Epithelial cell of esophagus (primary cell): ENCODE results near the gene ELMO3.

Experiments used
- DNase-seq: peaks from one replicate; pipeline ENCODE4 v3.0.0; 2010; ENCODE audit warnings: low read depth
- H3K4me3 ChIP-seq: 2 replicates; pipeline ENCODE4 v1.5.1; 2011; ENCODE audit warnings: mild to moderate bottlenecking, low read length, control low read depth
- TF ChIP-seq, protein P1 (sequence below): IDR thresholded peaks from 2 replicates; pipeline ENCODE4 v1.5.1; 2011; ENCODE audit warnings: low read depth, mild to moderate bottlenecking, low read length, control low read depth, inconsistent platforms; ENCODE audit not compliant: insufficient read depth; ENCODE audit errors: missing control alignments

ELMO3 gene

DNA sequence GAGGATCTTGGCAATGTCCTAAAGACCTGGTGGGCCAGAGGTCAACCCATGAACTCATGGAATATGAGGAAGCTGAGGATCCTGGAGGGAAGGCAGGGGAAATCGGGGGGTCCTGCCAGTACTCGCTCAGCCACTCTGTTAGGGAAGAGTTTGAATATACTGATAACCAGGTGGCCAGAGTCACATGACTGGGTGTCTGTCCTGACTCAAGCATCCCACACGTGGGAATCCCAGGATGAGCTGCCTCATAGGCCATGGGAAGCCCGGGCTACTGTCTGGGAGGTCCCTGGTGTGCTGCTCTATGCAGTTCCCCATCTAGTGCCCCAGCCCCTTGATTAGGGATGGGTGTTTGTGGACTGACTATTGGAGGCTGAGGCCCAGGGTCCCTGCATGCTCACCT, 10.6 kb upstream of the ELMO3 start:
- TF ChIP-seq, protein P1, sequence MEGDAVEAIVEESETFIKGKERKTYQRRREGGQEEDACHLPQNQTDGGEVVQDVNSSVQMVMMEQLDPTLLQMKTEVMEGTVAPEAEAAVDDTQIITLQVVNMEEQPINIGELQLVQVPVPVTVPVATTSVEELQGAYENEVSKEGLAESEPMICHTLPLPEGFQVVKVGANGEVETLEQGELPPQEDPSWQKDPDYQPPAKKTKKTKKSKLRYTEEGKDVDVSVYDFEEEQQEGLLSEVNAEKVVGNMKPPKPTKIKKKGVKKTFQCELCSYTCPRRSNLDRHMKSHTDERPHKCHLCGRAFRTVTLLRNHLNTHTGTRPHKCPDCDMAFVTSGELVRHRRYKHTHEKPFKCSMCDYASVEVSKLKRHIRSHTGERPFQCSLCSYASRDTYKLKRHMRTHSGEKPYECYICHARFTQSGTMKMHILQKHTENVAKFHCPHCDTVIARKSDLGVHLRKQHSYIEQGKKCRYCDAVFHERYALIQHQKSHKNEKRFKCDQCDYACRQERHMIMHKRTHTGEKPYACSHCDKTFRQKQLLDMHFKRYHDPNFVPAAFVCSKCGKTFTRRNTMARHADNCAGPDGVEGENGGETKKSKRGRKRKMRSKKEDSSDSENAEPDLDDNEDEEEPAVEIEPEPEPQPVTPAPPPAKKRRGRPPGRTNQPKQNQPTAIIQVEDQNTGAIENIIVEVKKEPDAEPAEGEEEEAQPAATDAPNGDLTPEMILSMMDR: no peak
- H3K4me3 ChIP-seq: no peak overlapping the region
- no peak for DNase-seq

DNA sequence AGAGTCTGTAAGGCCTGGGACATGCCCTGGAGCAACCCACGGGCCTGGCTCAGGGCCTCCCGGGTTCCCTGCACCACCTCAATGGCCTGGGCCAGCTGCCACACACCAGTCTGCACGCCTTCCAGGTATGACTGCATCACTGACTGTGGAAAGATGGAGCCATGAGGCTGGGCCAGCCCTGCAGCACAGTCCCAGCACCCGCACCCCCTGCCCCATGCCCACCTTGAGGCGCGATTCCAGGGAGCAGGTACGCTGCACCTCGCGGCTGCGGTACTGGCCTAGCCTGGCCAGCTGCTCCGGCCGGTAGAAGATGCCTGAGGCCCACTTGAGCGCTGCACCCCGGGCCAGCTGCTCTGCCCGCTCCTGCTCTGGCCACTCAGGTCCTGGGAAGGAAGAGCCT, 10.1 kb upstream of the ELMO3 start:
- TF ChIP-seq, protein P1: no peak
- DNase-seq: no peak
- H3K4me3 ChIP-seq: no peak overlapping the region

DNA sequence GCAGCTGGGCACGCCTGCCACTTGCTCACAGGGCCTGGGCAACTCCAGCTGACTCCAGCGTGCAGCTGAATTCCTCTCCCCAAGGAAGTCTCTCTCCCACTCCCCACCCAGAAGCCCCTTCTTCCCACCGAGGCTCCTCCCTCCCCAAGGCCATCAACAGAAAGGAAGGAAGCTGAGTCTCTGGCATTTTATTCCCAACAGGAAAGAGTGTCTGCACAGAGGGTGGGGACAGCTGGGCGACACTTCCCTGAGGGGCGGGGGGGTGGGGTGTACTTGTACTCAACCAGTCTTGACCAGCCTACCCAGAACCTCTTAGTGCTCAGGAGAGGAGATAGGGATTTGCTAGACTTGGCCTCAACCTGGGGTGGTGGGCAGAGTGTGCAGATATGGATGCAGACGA, 8.9 kb upstream of the ELMO3 start, which contains the start of gene EXOC3L1:
Gene EXOC3L1, minus strand, starts transcription at position 96 of the 400 bp plus-strand sequence. CDS start 460 bp downstream, outside the sequence.
- H3K4me3 ChIP-seq: no peak within 1 kb of the TSS
- DNase-seq: no peak
- TF ChIP-seq, protein P1: no peak

DNA sequence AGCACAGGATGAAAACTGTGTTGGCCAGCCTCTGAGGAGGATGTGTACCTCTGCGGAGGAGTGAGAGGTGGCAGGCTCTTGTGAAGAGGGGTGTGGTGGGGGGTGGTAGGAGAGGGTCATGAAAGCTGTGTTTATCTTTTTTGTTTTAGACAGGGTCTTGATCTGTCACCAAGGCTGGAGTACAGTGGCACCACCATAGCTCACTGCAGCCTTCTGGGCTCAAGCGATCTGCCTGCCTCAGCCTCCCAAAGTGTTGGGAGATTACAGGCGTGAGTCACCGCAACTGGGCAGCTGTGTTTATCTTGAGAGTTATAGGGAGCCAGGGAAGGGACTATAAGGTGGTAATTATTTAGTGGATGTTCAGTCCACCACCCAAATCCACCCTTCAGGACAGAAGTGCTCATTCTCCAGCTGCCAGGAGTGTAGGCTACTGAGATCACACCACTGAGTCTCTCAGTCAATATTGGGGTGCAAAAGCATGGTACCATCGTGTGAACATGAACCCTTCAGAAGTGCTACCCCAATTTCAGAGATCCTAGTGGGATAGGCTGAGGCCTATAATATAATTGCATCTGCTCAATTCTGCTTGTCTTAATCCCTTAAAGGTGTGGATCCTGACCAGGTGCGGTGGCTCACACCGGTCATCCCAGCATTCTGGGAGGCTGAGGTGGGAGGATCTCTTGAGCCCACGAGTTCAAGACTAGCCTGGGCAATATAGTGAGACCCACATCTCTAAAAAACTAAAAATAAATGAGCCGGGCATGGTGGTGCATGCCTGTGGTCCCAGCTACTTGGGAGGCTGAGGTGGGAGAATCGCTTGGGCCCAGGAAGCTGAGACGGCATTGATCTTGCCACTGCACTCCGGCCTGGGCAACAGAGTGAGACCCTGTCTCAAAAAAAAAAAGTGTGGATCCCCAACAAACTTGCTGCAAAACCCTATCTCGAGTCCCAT, 8.2 kb upstream of the ELMO3 start:
- TF ChIP-seq, protein P1: no peak
- DNase-seq: no peak
- H3K4me3 ChIP-seq: no peak overlapping the region

DNA sequence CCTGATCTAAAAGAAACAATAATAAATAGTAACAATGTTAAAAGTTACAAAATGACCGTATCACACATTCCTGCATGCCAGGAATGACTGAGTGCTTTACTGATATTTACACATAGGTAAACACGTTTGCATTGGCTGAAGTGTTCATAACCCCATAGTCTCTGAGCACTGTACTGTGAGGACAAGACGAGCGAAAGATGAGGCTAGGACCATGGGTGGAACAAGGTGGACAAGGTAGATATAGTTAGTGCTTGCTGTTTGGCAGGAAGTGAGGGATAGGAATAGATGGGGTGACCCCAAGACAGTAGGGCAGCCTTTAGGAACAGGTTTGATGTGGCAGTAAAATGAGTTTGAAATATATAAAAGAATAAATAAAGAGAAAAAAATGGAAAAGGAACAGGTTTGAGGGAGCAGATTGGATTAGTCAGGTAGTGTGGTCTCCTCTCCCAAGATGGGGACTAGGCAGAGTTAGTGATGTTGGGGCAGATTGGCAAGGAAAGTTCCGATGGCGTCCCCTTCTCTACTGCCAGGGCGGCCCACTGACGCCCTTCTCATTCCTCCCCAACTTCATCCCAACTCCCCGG, 7.4 kb upstream of the ELMO3 start:
- TF ChIP-seq, protein P1: no peak
- H3K4me3 ChIP-seq: no peak overlapping the region
- no peak for DNase-seq

DNA sequence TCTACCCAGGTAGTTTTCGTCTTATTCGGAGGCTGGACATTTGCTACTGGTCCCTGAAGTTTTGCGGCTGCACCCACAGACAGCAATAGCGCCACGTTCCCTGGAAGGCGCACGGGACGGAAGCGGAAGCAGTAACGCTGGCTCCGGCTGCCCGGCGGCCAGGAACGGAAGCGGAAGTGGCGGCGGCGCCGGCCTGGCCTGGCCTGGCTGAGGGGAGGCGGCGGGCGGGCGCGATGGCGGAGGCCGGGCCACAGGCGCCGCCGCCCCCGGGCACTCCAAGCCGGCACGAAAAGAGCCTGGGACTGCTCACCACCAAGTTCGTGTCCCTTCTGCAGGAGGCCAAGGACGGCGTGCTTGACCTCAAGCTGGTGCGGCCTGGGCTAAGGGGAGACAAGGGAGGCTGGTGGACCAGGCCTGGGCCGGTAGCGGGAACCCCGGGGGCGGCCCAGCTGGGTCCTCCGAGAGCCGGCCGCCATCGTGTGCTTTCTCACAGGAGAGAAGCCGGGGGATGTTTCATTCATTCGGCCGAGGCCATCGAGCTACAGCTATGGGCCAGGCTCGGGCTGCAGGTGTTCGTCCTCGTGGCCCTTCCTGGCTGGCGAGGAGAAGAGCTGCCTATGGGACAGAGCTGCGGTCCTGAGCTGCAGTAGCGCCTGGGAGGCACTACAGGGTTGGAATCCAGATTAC, 6.8 kb upstream of the ELMO3 start, which contains the start of gene E2F4:
Gene E2F4, plus strand, starts transcription at position 161 of the 687 bp plus-strand sequence. Its CDS starts 73 bp downstream, at position 234.
- peak within 1 kb of the TSS; percentile 69 for H3K4me3 ChIP-seq
- DNase-seq: peak; percentile 95
- TF ChIP-seq, protein P1: no peak
